Measurements from ENCODE around the gene VPS4A. TPM values are rescaled to one million over a fixed set of nuclear protein-coding genes. Genes with fewer than 3 reads are reported as not detected.
"Not testable (repeated sequence)": the region's sequence is repeated elsewhere in the genome, so short reads cannot be mapped to it uniquely, and the experiment has no call there.

Gene VPS4A
- total RNA-seq, 2 experiments from 2014 or later, result 30.5 to 31.2 TPM

DNA sequence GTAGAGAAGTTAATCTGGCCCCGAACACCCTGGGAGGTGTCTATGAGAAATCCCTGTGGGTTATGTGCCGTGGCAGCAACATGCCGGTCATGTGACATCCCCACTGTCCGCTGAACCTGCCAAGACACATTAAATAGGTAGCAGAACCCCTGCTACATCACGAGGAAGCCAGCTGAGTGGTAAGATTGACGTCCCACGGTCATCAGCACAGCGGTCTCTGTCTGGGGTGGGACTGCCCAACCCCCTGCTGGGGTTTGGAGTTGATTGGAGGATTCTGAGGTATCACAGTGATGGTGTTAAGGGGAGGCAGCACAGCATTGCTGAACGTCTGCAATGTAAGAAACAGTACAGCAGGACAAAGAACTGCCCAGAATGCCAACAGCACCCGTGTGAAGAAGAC, 38.4 kb downstream of the VPS4A start:
- Mint-ChIP-seq H3K36me3 (ENCODE audit: low read depth) (peaks cover 19% of the 10 kb centered on the region), H3K27ac (no peak overlapping the region)

DNA sequence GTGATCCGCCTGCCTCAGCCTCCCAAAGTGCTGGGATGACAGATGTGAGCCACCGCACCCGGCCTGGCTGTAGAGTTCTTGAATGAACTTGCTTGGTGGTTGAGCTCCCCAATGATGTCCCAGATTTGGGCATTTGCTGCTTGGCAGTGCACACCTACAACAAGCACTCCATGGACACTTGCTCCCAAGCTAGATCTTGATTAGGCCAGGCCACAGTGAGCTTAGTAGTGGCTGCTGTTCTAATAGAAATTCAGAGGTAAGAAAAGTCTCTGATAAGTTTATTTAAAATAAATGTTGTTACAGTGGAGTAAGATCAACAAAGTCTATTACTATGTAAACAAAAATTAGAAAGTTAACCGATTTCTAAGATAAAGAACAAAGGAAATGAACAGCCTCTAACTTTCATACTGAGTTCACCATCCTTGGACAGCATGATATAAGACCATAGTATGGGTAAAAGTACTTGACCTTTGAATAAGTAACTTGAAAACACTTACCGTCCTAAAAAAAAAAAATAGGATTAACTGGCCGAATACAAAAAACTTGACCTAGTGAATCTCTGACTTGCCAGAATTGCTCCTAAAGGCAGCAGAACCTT, 39.5 kb downstream of the VPS4A start:
- Mint-ChIP-seq H3K27ac (no peak overlapping the region), H3K9me3 (no peaks in the 10 kb centered on the region), H3K27me3 (no peaks in the 10 kb centered on the region), H3K36me3 (ENCODE audit: low read depth) (peaks cover 21% of the 10 kb centered on the region), H3K4me1 (ENCODE audit: low read depth) (peaks cover 6% of the 10 kb centered on the region), H3K4me3 (no peak overlapping the region)
- TF ChIP-seq, protein P1, sequence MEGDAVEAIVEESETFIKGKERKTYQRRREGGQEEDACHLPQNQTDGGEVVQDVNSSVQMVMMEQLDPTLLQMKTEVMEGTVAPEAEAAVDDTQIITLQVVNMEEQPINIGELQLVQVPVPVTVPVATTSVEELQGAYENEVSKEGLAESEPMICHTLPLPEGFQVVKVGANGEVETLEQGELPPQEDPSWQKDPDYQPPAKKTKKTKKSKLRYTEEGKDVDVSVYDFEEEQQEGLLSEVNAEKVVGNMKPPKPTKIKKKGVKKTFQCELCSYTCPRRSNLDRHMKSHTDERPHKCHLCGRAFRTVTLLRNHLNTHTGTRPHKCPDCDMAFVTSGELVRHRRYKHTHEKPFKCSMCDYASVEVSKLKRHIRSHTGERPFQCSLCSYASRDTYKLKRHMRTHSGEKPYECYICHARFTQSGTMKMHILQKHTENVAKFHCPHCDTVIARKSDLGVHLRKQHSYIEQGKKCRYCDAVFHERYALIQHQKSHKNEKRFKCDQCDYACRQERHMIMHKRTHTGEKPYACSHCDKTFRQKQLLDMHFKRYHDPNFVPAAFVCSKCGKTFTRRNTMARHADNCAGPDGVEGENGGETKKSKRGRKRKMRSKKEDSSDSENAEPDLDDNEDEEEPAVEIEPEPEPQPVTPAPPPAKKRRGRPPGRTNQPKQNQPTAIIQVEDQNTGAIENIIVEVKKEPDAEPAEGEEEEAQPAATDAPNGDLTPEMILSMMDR (IDR thresholded peaks at IDR 0.05), result no peak
- DNase-seq, result no peak
- intact Hi-C loops (cut with micrococcal nuclease), result no loop called here
- ChIA-PET POLR2A (interaction anchor here (0.7 kb wide), 1 partner anchor 18 kb away, joined by 4 read pairs; no protein-coding TSS in a partner anchor), CTCF (interaction anchor here (0.7 to 2.9 kb wide), 2 partner anchors 9 to 831 kb away, joined by 3 to 8 read pairs; no protein-coding TSS in a partner anchor)
- ATAC-seq, result no peak

More for the DNA sequence above, 38.4 kb downstream of the VPS4A start:
- intact Hi-C loops (cut with micrococcal nuclease), result no loop called here
- ATAC-seq (no peak), DNase-seq (no peak)
- TF ChIP-seq, protein P1 (IDR thresholded peaks at IDR 0.05), result no peak
- H3K4me1 Mint-ChIP-seq (ENCODE audit: low read depth), result peaks cover 9% of the 10 kb centered on the region
- H3K27me3 Mint-ChIP-seq, result no peaks in the 10 kb centered on the region
- POLR2A ChIA-PET, result no interaction called here
- H3K4me3 Mint-ChIP-seq, result no peak overlapping the region
- CTCF ChIA-PET, result no interaction called here
- no peaks in the 10 kb centered on the region for H3K9me3 Mint-ChIP-seq

GRCh38 chr16:69351309-69352027, 40.3 kb downstream of the VPS4A start, which contains the start of gene TMED6:
TMED6 (minus strand) TSS chr16:69351786; CDS start chr16:69351753, 33 bp downstream.
- DNase-seq, result no peak
- no peaks in the 10 kb centered on the region for H3K9me3 Mint-ChIP-seq
- H3K36me3 Mint-ChIP-seq (ENCODE audit: low read depth), result peaks cover 25% of the 10 kb centered on the region
- no peak for ATAC-seq
- ChIA-PET CTCF (interaction anchor here (0.7 to 2.9 kb wide), 3 partner anchors 10 to 832 kb away, joined by 3 to 8 read pairs (median 3); no protein-coding TSS in a partner anchor), POLR2A (interaction anchor here (0.7 to 2.4 kb wide), 2 partner anchors 19 to 22 kb away, joined by 4 to 6 read pairs; no protein-coding TSS in a partner anchor)
- TF ChIP-seq, protein P1 (IDR thresholded peaks at IDR 0.05), result no peak
- no peaks in the 10 kb centered on the region for H3K27me3 Mint-ChIP-seq
- no peak within 1 kb of the TSS for H3K4me3 Mint-ChIP-seq
- H3K27ac Mint-ChIP-seq, result peak within 1 kb of the TSS; percentile 39
- intact Hi-C loops (cut with micrococcal nuclease), result no loop called here
- peaks cover 2% of the 10 kb centered on the region for H3K4me1 Mint-ChIP-seq (ENCODE audit: low read depth)

DNA sequence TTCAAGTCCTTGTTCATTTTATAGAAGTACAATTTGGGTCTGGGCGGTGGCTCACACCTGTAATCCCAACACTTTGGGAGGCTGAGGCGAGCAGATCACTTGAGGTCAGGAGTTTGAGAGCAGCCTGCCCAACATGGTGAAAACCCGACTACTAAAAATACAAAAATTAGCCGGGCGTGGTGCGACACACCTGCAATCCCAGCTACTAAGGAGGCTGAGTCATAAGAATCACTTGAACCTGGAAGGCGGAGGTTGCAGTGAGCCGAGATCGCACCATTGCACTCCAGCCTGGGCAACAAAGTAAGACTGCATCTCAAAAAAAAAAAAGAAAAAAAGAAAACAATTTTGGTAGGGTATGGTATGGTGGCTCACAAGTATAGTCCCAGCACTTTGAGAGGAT, 48.9 kb downstream of the VPS4A start:
- H3K4me1 Mint-ChIP-seq (ENCODE audit: low read depth); H3K9me3 Mint-ChIP-seq; CTCF ChIA-PET; H3K27me3 Mint-ChIP-seq; intact Hi-C loops (cut with micrococcal nuclease); H3K4me3 Mint-ChIP-seq; H3K27ac Mint-ChIP-seq; ATAC-seq; DNase-seq: not testable (repeated sequence)
- H3K36me3 Mint-ChIP-seq (ENCODE audit: low read depth), result peaks cover 33% of the 10 kb centered on the region
- POLR2A ChIA-PET, result interaction anchor here (0.6 kb wide), 1 partner anchor 272 kb away, joined by 3 read pairs; no protein-coding TSS in a partner anchor

DNA sequence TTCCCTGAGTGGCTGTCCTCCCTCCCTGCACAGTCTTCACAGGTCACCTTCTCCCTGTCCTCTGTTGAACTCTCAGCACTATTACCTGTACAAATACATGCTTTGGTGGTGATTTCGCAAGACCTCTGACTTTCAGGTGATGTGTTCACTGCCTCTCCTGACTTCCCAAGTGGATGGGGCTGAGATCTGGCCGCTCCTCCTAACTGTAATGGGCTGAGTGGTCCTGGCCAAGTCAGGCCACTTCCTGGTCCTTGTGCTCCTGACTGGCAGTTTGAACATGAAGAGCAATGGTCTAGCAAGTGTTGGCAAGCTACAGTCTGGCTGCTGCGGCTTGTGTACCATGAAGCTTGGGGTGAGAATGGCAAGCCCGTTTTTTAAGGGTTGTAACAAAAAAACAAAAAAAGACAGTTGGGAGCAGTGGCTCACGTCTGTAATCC, 52.1 kb downstream of the VPS4A start:
- intact Hi-C loops (cut with micrococcal nuclease), result no loop called here
- Mint-ChIP-seq H3K9me3 (no peaks in the 10 kb centered on the region), H3K27ac (no peak overlapping the region), H3K27me3 (no peaks in the 10 kb centered on the region), H3K36me3 (ENCODE audit: low read depth) (peaks cover 42% of the 10 kb centered on the region), H3K4me1 (ENCODE audit: low read depth) (peaks cover 10% of the 10 kb centered on the region), H3K4me3 (no peak overlapping the region)
- ATAC-seq (no peak), DNase-seq (no peak)
- TF ChIP-seq, protein P1 (IDR thresholded peaks at IDR 0.05), result no peak
- CTCF ChIA-PET, result no interaction called here
- POLR2A ChIA-PET, result interaction anchor here (1.0 kb wide), 1 partner anchor 21 kb away, joined by 3 read pairs; no protein-coding TSS in a partner anchor
